ENCODE measurements around the gene NEO1. TPM values are rescaled to one million over a fixed set of nuclear protein-coding genes. Genes with fewer than 3 reads are reported as not detected.

The NEO1 gene
- total and polyA plus RNA-seq, 4 donors = 1.6 to 9.9 (median 5.8) TPM

DNA sequence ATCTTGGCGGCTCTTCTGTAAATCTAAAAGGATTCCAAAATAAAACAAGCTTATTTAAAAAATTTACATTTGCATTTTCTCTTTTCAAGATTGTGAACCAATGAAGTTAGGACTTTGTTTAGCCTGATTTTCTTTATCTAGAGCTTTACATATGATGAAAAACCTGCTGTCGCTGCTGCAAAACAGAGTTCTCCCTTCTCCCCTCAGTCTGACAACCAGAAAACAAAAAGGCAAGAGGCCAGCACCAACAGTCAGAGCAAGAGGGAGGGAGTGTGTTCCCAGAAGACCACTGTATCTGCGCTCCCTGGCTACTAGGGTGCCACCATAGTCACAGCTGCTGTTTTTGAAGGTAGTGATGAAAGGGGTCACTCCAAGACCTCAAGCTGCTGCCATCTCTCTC is 33.1 kb upstream of the NEO1 start:
- H3K4me1 ChIP-seq (ENCODE audit: control insufficient read depth in 4 of 4, insufficient read depth in 4 of 4, low read length in 3 of 4) = no peaks in the 10 kb centered on the region
- no peaks in the 10 kb centered on the region for H3K36me3 ChIP-seq (ENCODE audit: control insufficient read depth in 4 of 4, insufficient read depth in 3 of 4, low read depth in 1 of 4, low read length in 3 of 4)
- no peak overlapping the region for H3K27ac ChIP-seq (ENCODE audit: low read depth in 1 of 2, low read length in 2 of 2)
- WGBS = 95% methylated on average over 3 of the region's 3 CpGs
- H3K9ac ChIP-seq (ENCODE audit: low read depth in 1 of 2, low read length in 2 of 2) = no peak overlapping the region
- H3K27me3 ChIP-seq (ENCODE audit: control insufficient read depth in 4 of 4, insufficient read depth in 4 of 4, low read length in 3 of 4) = peaks cover 0 to 2% (median 0%) of the 10 kb centered on the region in 4 donors
- H3K9me3 ChIP-seq (ENCODE audit: control insufficient read depth in 4 of 4, low read length in 3 of 4) = no peaks in the 10 kb centered on the region
- no peak for TF ChIP-seq RXRA (IDR thresholded peaks at IDR 0.05)
- TF ChIP-seq, protein P1, sequence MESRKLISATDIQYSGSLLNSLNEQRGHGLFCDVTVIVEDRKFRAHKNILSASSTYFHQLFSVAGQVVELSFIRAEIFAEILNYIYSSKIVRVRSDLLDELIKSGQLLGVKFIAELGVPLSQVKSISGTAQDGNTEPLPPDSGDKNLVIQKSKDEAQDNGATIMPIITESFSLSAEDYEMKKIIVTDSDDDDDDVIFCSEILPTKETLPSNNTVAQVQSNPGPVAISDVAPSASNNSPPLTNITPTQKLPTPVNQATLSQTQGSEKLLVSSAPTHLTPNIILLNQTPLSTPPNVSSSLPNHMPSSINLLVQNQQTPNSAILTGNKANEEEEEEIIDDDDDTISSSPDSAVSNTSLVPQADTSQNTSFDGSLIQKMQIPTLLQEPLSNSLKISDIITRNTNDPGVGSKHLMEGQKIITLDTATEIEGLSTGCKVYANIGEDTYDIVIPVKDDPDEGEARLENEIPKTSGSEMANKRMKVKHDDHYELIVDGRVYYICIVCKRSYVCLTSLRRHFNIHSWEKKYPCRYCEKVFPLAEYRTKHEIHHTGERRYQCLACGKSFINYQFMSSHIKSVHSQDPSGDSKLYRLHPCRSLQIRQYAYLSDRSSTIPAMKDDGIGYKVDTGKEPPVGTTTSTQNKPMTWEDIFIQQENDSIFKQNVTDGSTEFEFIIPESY (IDR thresholded peaks at IDR 0.05) = no peak
- TF ChIP-seq HNF4G (IDR thresholded peaks at IDR 0.05) = no peak
- no peak for TF ChIP-seq GABPA (IDR thresholded peaks at IDR 0.05 in 1 of 2, conservative IDR thresholded peaks at IDR 0.05 in 1 of 2)
- TF ChIP-seq FOXA1 (IDR thresholded peaks at IDR 0.05) = no peak
- TF ChIP-seq YY1 (IDR thresholded peaks at IDR 0.05) = no peak
- no peak for TF ChIP-seq SP1 (IDR thresholded peaks at IDR 0.05)
- TF ChIP-seq, protein P2, sequence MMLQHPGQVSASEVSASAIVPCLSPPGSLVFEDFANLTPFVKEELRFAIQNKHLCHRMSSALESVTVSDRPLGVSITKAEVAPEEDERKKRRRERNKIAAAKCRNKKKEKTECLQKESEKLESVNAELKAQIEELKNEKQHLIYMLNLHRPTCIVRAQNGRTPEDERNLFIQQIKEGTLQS (IDR thresholded peaks at IDR 0.05) = no peak
- TF ChIP-seq JUND (IDR thresholded peaks at IDR 0.05) = no peak
- TF ChIP-seq, protein P3, sequence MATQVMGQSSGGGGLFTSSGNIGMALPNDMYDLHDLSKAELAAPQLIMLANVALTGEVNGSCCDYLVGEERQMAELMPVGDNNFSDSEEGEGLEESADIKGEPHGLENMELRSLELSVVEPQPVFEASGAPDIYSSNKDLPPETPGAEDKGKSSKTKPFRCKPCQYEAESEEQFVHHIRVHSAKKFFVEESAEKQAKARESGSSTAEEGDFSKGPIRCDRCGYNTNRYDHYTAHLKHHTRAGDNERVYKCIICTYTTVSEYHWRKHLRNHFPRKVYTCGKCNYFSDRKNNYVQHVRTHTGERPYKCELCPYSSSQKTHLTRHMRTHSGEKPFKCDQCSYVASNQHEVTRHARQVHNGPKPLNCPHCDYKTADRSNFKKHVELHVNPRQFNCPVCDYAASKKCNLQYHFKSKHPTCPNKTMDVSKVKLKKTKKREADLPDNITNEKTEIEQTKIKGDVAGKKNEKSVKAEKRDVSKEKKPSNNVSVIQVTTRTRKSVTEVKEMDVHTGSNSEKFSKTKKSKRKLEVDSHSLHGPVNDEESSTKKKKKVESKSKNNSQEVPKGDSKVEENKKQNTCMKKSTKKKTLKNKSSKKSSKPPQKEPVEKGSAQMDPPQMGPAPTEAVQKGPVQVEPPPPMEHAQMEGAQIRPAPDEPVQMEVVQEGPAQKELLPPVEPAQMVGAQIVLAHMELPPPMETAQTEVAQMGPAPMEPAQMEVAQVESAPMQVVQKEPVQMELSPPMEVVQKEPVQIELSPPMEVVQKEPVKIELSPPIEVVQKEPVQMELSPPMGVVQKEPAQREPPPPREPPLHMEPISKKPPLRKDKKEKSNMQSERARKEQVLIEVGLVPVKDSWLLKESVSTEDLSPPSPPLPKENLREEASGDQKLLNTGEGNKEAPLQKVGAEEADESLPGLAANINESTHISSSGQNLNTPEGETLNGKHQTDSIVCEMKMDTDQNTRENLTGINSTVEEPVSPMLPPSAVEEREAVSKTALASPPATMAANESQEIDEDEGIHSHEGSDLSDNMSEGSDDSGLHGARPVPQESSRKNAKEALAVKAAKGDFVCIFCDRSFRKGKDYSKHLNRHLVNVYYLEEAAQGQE (IDR thresholded peaks at IDR 0.05) = no peak
- no peak for TF ChIP-seq NR2F2 (IDR thresholded peaks at IDR 0.05)
- TF ChIP-seq, protein P4, sequence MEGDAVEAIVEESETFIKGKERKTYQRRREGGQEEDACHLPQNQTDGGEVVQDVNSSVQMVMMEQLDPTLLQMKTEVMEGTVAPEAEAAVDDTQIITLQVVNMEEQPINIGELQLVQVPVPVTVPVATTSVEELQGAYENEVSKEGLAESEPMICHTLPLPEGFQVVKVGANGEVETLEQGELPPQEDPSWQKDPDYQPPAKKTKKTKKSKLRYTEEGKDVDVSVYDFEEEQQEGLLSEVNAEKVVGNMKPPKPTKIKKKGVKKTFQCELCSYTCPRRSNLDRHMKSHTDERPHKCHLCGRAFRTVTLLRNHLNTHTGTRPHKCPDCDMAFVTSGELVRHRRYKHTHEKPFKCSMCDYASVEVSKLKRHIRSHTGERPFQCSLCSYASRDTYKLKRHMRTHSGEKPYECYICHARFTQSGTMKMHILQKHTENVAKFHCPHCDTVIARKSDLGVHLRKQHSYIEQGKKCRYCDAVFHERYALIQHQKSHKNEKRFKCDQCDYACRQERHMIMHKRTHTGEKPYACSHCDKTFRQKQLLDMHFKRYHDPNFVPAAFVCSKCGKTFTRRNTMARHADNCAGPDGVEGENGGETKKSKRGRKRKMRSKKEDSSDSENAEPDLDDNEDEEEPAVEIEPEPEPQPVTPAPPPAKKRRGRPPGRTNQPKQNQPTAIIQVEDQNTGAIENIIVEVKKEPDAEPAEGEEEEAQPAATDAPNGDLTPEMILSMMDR (IDR thresholded peaks at IDR 0.05; ENCODE audit: low read depth, low read length, missing input control) = no peak
- TF ChIP-seq RAD21 (IDR thresholded peaks at IDR 0.05) = no peak
- no peak for TF ChIP-seq HNF4A (conservative IDR thresholded peaks at IDR 0.05)
- no peak for TF ChIP-seq FOXA2 (IDR thresholded peaks at IDR 0.05)
- TF ChIP-seq TAF1 (conservative IDR thresholded peaks at IDR 0.05) = no peak
- TF ChIP-seq, protein P5, sequence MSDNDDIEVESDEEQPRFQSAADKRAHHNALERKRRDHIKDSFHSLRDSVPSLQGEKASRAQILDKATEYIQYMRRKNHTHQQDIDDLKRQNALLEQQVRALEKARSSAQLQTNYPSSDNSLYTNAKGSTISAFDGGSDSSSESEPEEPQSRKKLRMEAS (IDR thresholded peaks at IDR 0.05) = no peak
- DNase-seq (ENCODE audit: low spot score) = no peak
- H3K4me3 ChIP-seq (ENCODE audit: low read depth in 1 of 3, low read length in 3 of 3) = no peak overlapping the region
